ENCODE measurements around the gene ADAMTS13.

Gene ADAMTS13

GRCh38 chr9:133478851-133479711, 56.9 kb downstream of the ADAMTS13 start, which contains the start of gene SLC2A6:
TSS of gene SLC2A6 (minus strand) at chr9:133479099. CDS start at chr9:133479059, 40 bp downstream.
- intact Hi-C loops (cut with DNase I; ENCODE audit: low total_unique reads), result no loop called here
- Histone ChIP-seq H3K4me3 (peak within 1 kb of the TSS; percentile 54 to 77), H3K36me3 (no peaks in the 10 kb centered on the region), H3K4me1 (peaks cover 0 to 23% (median 14%) of the 10 kb centered on the region in 4 donors), H3K27ac (peak within 1 kb of the TSS; percentile 36 to 61), H3K9me3 (no peaks in the 10 kb centered on the region), H3K27me3 (no peaks in the 10 kb centered on the region)
- no peak for TF ChIP-seq CTCF (IDR thresholded peaks at IDR 0.05)
- DNase-seq, result peak; percentile 80 to 90

GRCh38 chr9:133483611-133484010, 61.4 kb downstream of the ADAMTS13 start:
- H3K4me1 ChIP-seq, result peaks cover 0 to 21% (median 9%) of the 10 kb centered on the region in 4 donors
- no peak overlapping the region for H3K27ac ChIP-seq
- no peak for TF ChIP-seq CTCF (IDR thresholded peaks at IDR 0.05)
- no peak for DNase-seq
- H3K9me3 ChIP-seq, result no peaks in the 10 kb centered on the region
- H3K4me3 ChIP-seq, result no peak overlapping the region
- peaks cover 0 to 34% of the 10 kb centered on the region in 2 donors for H3K27me3 ChIP-seq
- no peaks in the 10 kb centered on the region for H3K36me3 ChIP-seq
- intact Hi-C loops (cut with DNase I; ENCODE audit: low total_unique reads), result loop anchor here (10.0 kb wide), 1 partner anchor 149 kb away; the partner anchor contains the start of gene SURF6

GRCh38 chr9:133484671-133485437, 62.7 kb downstream of the ADAMTS13 start:
- no peak for DNase-seq
- H3K27ac ChIP-seq, result no peak overlapping the region

GRCh38 chr9:133485531-133486260, 63.5 kb downstream of the ADAMTS13 start:
- intact Hi-C loops (cut with DNase I; ENCODE audit: low total_unique reads), result loop anchor here (1.0 to 10.0 kb wide), 3 partner anchors 77 to 303 kb away; partner anchors contain the start of gene SURF6
- Histone ChIP-seq H3K4me3 (no peak overlapping the region), H3K9me3 (no peaks in the 10 kb centered on the region), H3K36me3 (no peaks in the 10 kb centered on the region), H3K27me3 (peaks cover 0 to 34% of the 10 kb centered on the region in 2 donors), H3K4me1 (peaks cover 0 to 11% (median 0%) of the 10 kb centered on the region in 4 donors), H3K27ac (no peak overlapping the region)
- TF ChIP-seq CTCF (IDR thresholded peaks at IDR 0.05), result no peak
- no peak for DNase-seq

More at GRCh38 chr9:133484671-133485437, 62.7 kb downstream of the ADAMTS13 start:
- Histone ChIP-seq H3K9me3 (no peaks in the 10 kb centered on the region), H3K4me3 (no peak overlapping the region), H3K36me3 (no peaks in the 10 kb centered on the region), H3K4me1 (peaks cover 0 to 9% (median under 1%) of the 10 kb centered on the region in 4 donors), H3K27me3 (peaks cover 0 to 34% of the 10 kb centered on the region in 2 donors)
- intact Hi-C loops (cut with DNase I; ENCODE audit: low total_unique reads), result loop anchor here (1.0 to 10.0 kb wide), 3 partner anchors 77 to 303 kb away; partner anchors contain the start of gene SURF6
- no peak for TF ChIP-seq CTCF (IDR thresholded peaks at IDR 0.05)

GRCh38 chr9:133487331-133487725, 65.2 kb downstream of the ADAMTS13 start:
- no peaks in the 10 kb centered on the region for H3K36me3 ChIP-seq
- peaks cover 0 to 34% of the 10 kb centered on the region in 2 donors for H3K27me3 ChIP-seq
- no peak overlapping the region for H3K4me3 ChIP-seq
- intact Hi-C loops (cut with DNase I; ENCODE audit: low total_unique reads), result loop anchor here (5.0 to 10.0 kb wide), 2 partner anchors 153 to 305 kb away; partner anchors contain the start of gene SURF6
- no peak for TF ChIP-seq CTCF (IDR thresholded peaks at IDR 0.05)
- no peaks in the 10 kb centered on the region for H3K9me3 ChIP-seq
- peaks cover 7 to 24% (median 11%) of the 10 kb centered on the region in 4 donors for H3K4me1 ChIP-seq
- H3K27ac ChIP-seq, result no peak overlapping the region
- DNase-seq, result no peak

Measured in tibial artery (tissue), 4 donors.